Spleen (tissue), 7 donors: ENCODE data around the gene UGT1A5.

Experiments
- CTCF ChIP-seq, 11 experiments: fragments of 200-600 bp in 7 of 11; fragments of 450-650 bp in 4 of 11; sonication (generic) in 4 of 11; IDR thresholded peaks in 8 of 11; conservative IDR thresholded peaks in 3 of 11; 1 replicate in 7 of 11; 2 replicates in 4 of 11; pipeline versions ENCODE4 v1.4.0 to v1.8.0; 2016 to 2021; ENCODE audit warnings: antibody characterized with exemption in 11 of 11, inconsistent platforms in 4 of 11, mild to moderate bottlenecking in 1 of 11
- POLR2A ChIP-seq, 3 donors: fragments of 450-650 bp; IDR thresholded peaks; one replicate each; pipeline ENCODE4 v1.5.1; 2017; ENCODE audit warnings: antibody characterized with exemption in 3 of 3, mild to moderate bottlenecking in 1 of 3
- POLR2AphosphoS5 ChIP-seq, 3 donors: sonication (generic); formaldehyde crosslinking; IDR thresholded peaks; one replicate each; pipeline ENCODE4 v1.5.1; 2017; ENCODE audit warnings: antibody characterized with exemption in 3 of 3
- donor health status: DM: no; HTN: no; CAD: no; lungs with moderate emphysema.
- donor health status: DM: no; HTN: no; CAD: no.
- donor health status: DM: no; HTN: no; CAD: no.

GRCh38 chr2:233693963-233694362 is 18.7 kb upstream of the UGT1A5 start:
- no peak for TF ChIP-seq POLR2A (IDR thresholded peaks at IDR 0.05)
- TF ChIP-seq CTCF (IDR thresholded peaks at IDR 0.05 in 8 of 11, conservative IDR thresholded peaks at IDR 0.05 in 3 of 11) = no peak
- no peak for TF ChIP-seq POLR2AphosphoS5 (IDR thresholded peaks at IDR 0.05)
